HEK293T (cell line): ENCODE results near the gene TNFSF10.

Experiments
- ARNT ChIP-seq: fragments of 450-650 bp; IDR thresholded peaks from 2 replicates; pipeline ENCODE4 v1.6.1; 2017; ENCODE audit warnings: mild to moderate bottlenecking
- BHLHE40 ChIP-seq: fragments of 450-650 bp; IDR thresholded peaks from 2 replicates; pipeline ENCODE4 v1.6.1; 2016; ENCODE audit warnings: mild to moderate bottlenecking, moderate library complexity, borderline replicate concordance
- CTBP1 ChIP-seq: fragments of 450-650 bp; IDR thresholded peaks from 2 replicates; pipeline ENCODE4 v1.6.1; 2016; ENCODE audit warnings: borderline replicate concordance
- ELF4 ChIP-seq: fragments of 450-650 bp; IDR thresholded peaks from 2 replicates; pipeline ENCODE4 v1.6.1; 2017; ENCODE audit warnings: antibody characterized with exemption
- FOXA1 ChIP-seq: fragments of 450-650 bp; IDR thresholded peaks from 2 replicates; pipeline ENCODE4 v1.6.1; 2016; ENCODE audit warnings: mild to moderate bottlenecking
- FOXK2 ChIP-seq: fragments of 450-650 bp; IDR thresholded peaks from 2 replicates; pipeline ENCODE4 v1.6.1; 2016; ENCODE audit warnings: mild to moderate bottlenecking
- FOXM1 ChIP-seq: fragments of 450-650 bp; IDR thresholded peaks from 2 replicates; pipeline ENCODE4 v1.6.1; 2017; ENCODE audit warnings: mild to moderate bottlenecking, borderline replicate concordance
- HDGF ChIP-seq: fragments of 450-650 bp; IDR thresholded peaks from 2 replicates; pipeline ENCODE4 v1.6.1; 2017; ENCODE audit warnings: antibody characterized with exemption, borderline replicate concordance
- NFRKB ChIP-seq: fragments of 450-650 bp; IDR thresholded peaks from 2 replicates; pipeline ENCODE4 v1.6.1; 2016; ENCODE audit warnings: mild to moderate bottlenecking, moderate library complexity
- SP1 ChIP-seq: fragments of 450-650 bp; IDR thresholded peaks from 2 replicates; pipeline ENCODE4 v1.6.1; 2017
- SUZ12 ChIP-seq: fragments of 450-650 bp; IDR thresholded peaks from 2 replicates; pipeline ENCODE4 v1.6.1; 2016; ENCODE audit warnings: mild to moderate bottlenecking
- TARDBP ChIP-seq: fragments of 450-650 bp; IDR thresholded peaks from 2 replicates; pipeline ENCODE4 v1.6.1; 2016
- ZNF384 ChIP-seq: fragments of 450-650 bp; IDR thresholded peaks from 2 replicates; pipeline ENCODE4 v1.6.1; 2016
- TF ChIP-seq, protein P1 (sequence below): fragments of 450-650 bp; IDR thresholded peaks from 2 replicates; pipeline ENCODE4 v1.6.1; 2016

DNA sequence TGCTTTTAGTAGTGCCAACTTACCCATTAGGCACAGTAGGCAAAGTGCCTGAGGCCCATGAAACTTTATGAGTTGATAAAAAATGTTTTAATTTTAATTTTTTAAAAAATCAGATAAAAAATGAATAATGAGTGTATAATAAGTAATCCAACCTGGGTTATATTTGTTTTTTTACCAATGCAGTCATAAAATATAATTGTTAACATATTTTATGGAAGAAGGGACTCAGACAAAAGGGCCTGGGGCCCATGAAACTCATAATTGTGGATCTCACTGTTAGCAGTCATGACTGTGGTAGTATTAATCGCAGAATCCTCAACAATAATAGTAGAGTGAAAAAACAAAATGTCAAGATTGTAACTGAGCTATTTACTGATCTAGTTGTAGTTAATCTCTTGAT is 16.8 kb upstream of the TNFSF10 start:
- TF ChIP-seq, protein P1, sequence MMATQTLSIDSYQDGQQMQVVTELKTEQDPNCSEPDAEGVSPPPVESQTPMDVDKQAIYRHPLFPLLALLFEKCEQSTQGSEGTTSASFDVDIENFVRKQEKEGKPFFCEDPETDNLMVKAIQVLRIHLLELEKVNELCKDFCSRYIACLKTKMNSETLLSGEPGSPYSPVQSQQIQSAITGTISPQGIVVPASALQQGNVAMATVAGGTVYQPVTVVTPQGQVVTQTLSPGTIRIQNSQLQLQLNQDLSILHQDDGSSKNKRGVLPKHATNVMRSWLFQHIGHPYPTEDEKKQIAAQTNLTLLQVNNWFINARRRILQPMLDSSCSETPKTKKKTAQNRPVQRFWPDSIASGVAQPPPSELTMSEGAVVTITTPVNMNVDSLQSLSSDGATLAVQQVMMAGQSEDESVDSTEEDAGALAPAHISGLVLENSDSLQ, result no peak
- TF ChIP-seq BHLHE40 (no peak), SUZ12 (no peak), HDGF (no peak), SP1 (no peak), FOXA1 (no peak), FOXK2 (no peak), CTBP1 (no peak), NFRKB (no peak), ELF4 (no peak), ARNT (no peak), TARDBP (no peak), ZNF384 (no peak), FOXM1 (no peak)
